ENCODE measurements around the gene PACSIN3.

The PACSIN3 gene

DNA sequence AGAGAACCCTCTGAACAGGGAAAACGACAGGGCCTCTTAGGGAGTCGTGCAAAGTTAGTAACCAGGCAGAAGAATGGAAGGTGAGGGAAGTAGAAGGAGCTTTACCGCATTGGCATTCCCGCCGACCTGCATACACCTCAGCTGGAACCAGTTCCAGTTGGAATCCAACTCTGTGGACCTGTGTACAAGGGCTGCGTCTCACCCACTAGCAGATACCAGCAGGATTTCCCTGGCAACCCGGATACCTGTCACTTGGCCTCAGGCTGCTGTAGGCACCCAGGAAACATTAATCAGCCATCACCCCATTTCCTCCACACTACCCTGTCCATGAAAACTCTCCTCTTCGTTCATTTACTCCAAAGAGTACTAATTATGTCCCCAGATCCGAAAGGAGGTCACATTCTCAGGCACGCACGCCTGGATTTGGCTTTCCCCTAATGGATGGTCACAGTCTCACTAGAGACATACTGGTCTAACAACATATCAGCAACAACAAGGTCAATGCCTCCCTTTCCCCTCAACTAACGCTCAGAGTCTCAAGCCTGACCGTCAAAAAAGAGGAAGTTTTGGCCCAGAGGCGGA is 10.4 kb downstream of the PACSIN3 start:
- no peak for DNase-seq

DNA sequence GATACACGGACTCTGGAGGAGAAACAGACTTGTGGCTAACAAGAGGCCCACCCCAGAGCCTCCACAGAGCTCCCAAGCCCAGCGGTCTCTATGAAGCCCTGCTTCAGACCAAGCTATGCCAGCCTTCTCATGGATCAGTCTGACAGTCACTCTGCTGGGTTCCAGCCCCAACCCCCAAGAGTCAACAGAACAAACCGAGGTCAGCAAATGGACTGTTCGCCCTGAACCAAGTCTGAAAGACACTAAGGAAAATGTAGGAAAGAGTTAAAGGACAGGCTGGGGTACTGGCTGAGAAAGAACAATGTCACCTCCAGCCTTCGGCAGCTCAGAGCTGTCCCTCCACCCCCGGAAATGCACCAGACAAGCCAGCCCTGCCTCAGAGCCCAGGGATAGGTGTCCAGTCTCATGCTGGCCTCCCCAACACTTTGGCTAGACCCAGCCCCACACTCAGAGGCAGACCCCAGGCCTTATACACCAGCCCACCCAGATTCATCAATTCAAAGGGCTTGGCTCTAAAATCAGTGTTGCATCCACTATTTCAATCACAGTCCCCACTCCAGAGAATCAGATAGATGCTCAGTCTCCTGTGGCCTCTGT is 13.4 kb downstream of the PACSIN3 start:
- DNase-seq: no peak

DNA sequence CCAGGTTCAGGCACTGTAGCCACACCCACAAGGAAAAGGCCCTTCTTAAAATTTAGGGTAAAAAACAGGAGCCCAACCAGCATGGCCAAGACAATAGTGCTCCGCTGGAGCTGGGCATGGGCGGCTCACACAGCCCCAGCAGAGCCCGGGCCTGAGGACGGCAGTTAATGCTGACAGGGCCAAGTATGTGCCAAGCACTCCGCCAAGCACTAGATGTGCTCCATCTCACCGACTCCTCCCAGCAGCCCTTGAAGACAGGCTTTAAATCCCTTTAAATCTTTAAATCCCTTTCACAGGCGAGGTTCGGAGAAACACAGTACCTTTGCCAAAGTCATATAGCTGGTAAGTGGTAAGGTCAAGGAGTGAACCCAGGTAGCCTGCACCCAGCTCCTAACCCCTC is 14.4 kb downstream of the PACSIN3 start:
- no peak for DNase-seq

DNA sequence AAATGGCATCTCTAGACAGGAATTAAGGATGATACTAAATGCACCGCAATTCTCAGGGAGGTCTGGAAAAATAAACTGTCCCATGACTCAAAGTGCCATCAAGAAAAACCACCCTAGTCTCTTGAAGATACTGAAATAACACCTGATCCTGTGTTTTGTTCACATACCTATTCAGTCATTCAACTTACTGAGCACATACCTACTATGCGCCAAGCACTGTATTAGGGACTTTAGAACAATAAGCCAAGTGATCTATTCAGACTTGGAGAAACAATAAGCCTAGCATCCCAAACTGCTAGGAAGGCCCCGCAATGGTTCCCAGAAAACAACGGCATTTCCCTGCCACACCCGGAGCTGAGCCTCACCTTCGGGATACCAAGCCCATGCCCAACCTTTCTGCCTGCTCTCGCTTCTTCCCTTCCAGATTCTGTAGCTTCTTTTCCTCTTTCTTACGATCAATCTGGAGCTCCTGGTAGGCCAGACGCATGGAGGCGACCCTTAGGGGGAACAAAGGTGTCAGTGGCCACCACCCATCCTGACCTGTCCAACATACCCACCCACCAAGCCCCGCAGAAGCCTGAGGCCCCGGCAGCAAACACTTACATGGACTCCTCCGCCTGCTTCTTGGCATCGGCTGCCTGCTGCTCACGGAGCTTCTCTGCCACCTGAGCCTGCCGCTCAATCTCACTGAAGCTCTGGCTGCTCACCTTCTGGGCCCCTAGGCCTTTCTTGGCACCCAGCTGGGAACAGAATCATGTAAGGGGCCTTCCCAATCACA is 15.0 kb downstream of the PACSIN3 start:
- no peak for DNase-seq

DNA sequence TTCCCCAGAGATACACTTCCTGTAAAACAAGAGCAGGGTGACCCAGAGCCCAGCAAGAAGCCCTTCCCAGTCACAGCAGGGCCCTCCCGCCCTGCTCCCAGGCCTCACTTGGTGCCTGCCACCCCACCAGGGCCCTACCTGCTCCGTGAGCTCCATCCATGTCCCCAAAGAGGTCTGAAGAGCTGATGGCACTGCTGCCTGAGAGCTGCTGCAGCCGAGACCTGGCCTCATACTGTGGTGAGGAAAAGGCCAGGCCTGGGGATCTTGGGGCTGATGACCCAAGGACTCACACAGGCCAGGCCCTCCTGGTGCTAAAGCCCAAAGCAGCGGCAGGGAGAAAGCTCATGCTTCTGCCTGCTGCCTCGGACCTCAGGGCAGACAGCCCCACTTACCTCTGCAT is 19.9 kb downstream of the PACSIN3 start:
- DNase-seq: no peak

DNA sequence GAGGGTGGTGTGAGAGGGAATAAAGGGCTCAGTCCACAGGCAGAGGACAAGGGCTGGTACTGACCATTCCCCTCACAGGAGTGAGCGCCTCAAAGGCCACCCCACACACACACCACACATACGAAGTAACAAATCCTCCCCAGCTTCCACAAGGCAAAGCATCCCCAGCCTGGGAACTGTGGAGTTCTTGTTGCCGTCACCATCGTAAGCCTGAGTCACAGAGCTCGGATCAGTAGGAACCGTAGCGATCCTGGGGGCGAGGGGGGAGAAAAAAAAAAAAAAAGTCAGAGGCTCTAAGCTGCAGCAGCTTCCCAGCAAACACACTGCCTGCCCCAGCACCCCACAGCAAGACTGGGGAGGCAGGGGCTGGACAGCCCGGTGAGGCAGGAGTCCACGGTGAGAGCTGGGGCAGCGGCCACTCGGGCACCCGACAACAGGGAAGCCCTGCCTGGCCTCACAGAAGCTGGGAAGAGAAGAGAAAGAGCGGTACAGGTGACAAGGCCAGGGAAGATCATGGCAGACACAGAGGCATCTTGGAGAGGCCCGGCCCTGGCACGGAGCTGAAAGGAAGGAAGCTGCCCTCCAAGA is 20.9 kb downstream of the PACSIN3 start:
- DNase-seq: no peak

DNA sequence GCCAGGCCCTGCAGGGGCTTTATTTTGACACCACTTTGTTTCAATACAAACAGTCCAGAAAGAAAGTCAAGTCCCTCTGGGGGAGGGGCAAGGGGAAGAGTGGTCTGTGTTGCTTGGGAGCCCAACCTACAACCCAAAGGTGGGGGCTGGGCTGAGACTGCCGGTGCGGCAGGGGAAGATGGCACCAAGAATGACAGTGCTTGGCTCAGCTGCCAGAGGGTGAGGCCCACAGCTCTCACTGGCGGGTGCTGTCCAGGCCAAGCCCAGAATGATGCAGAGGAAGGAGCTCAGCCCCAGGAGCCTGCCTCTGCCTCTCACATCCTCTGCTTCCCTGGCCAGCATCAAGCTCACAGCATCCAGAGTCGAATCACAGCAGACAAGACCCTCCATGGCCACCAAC is 21.9 kb downstream of the PACSIN3 start:
- DNase-seq: no peak

DNA sequence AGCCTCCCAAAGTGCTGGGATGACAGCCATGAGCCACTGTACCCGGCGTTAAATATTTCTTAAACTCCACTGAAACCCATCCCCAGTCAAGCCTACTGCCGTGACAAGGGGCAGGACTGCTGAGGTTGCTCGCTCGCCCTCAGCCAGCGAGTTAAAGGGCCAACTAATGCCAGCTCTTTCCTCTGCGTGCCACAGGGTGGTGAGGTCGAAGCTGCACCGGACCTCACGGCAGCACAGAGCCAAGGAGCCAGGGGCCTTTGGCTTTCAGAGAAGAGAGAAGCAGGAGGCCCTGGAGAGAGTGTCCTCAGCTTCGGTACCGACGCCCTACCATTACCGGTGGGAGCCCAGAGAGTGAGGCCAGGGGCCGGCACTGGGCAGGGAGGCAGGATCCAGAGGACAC is 22.3 kb downstream of the PACSIN3 start:
- no peak for DNase-seq

DNA sequence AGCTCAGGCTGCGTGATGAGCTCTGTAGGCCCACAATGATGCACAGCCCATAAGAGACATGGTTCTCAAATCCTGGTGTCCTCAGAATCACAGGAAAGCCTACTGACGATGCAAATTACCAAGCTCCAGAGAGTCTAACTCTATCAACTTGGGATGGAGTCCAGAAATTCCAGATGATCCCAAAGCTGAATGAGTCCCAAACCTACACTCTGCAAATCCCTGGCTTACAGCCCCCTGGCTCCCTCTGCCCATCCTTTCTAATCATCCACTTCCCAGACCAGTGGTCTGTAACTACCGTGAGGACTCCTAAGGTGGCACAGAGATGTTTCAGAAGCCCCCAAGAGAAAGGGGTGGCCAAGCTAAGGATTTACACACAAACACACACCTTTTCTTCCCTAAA is 23.0 kb downstream of the PACSIN3 start:
- DNase-seq: no peak

DNA sequence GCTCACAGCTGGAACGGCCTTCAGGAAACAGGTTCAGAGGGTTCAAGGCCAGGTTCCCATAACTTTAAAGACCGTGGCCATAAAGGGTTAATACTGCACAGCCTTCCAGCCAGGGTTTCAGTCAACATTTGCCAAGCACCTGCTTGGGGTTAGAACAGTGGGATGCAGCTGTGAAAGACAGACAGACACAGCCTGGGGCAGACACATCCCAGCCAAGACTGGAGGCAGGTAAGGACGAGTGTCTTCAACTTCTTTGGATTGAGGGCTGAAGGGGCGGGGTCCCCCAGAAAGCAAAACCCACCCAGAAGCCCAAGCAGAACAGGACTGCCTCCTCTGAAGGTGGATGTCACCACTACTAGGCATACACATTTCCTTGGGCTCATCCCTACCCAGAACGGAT is 23.8 kb downstream of the PACSIN3 start:
- DNase-seq: no peak

DNA sequence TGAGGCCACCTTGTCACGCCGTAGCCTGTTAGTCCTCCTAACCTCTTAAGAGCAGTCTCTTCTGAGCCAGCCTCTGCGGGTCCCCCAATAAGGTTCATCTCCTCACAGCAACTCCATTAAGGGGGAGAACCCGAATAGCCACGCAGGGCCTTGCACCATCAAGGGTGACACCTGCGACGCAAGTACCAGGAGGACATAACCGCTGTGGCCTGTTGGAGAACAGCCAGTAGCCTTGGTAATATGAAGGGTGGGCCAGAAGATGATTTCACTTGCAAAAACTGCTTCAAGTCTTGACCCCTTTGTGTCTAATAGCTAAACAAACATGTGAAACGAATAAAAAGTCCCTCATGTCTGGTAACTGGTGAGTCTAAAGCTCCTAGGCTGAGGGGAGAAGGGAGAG is 24.3 kb downstream of the PACSIN3 start:
- no peak for DNase-seq

DNA sequence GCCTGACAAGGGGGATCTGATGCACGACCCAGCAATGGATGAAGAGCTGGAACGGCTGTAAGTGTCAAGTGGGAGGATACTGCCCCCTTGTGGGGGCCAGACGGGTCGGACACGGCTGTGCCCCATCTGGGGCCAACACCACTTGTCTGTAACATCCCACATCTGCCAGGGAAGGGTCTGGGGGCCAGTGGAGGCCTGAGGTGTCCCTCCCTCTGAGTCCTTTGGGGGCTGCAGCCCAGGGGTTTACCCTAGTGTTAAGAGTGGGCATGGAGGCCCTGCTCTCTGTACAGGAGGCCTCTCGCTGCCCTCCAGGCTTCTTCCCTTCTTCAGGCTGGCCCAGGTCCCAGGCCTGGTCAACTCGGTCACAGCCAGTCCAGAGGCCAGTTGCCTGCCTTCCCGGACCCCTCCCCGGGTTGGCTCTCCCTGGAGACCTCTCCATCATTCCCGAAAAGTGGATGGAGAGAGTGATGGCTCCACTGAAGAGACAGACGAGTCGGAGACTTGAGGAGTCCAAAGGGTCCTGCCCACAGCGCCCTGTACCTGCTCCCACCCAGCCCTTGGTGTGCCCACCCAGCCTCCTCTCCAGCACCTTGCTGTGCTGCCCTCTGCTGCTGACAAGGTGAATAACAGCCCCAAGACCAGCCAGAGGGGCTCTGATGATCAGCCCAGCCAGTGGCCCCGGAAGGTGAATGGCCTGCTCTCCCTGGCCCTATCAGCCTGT is 24.9 kb downstream of the PACSIN3 start:
- DNase-seq: no peak

DNA sequence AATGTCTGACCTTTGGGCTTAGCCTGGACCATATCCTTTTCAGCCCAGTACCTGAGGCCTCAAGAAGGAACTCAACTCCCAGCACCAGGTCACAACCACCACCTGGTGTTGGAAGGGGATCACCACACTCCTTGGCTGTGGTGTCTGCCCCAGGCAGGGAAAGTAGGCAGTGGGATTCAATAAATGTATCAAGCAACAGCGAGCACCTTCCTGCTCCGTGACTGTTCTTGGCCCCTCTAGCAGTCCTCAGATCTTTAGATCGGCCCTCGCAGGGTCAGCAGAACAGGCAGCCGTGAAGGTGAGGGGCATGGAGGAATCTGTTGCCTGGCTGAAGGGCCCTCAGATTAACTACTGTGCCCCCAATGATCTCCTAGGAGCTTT is 25.5 kb downstream of the PACSIN3 start:
- no peak for DNase-seq

DNA sequence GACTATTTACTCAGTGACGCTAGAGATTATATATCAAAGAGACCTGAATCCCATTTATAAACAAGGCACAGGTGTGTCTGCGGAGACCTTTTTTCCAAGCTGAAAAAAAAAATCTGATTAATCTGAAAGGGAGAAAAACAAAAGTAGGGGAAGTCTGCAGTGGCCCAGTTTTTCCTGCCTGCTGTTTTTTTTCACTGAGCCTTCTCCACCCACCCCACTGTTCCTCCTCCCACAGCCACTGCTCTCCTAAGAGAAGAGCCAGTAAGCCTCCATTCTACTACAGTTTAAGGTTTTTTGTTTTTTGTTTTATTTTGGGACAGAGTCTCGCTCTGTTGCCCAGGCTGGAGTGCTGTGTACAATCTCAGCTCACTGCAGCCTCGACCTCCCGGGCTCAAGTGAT is 28.0 kb downstream of the PACSIN3 start:
- DNase-seq: no peak

DNA sequence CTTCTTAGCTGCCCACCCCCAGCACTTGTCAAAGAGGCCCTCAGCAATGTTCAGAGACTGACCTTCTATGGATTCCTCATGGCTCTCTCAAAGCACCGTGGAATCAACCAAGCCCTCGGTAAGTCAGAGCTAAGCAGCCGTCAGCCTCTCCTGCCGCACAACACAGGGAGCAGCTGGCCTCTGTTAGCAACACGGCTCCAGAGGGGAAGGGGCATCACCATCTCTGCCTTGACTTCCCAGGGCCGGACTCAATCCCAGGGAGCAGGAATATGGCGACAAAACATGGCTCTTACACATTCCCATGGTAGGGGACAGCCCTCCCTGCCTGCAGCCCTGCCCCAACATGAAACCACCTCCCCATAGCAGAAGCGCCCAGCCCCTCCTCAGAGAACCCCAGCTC is 28.4 kb downstream of the PACSIN3 start:
- DNase-seq: no peak

DNA sequence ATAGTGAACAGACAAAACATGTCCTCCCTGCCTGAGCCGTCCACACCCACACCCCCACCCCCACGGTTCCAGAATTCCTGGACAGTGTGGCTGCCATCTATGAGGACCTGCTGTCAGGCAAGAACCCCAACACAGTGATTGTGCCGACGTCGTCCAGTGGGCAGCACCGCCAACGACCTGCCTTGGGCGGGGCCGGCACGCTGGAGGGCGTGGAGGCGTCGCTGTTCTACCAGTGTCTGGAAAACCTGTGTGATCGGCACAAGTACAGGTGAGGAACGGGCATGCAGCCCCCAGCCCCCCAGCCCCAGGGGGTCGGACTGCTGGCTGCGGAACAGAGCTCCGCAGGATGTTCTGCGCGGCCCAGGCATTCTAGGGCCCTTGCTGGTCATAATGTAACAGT is 29.3 kb downstream of the PACSIN3 start:
- no peak for DNase-seq

DNA sequence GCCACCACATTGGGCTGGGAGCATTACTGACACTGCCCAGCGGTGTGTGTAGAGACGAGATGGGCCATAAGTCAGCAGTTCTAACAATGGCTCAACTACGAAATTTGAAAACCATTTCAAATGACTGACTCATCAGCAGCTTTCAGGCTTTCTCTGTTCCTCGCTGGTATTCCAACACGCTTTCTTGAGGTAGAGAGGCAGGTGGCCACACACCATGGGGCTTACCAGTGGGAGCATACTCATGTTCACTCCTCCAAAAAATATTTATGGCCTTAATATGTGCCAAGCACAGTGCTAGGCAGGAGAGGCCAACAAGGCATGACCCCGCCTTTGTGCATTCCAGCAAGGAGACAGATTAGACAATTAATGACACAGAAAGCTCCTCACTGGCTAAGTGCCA is 29.9 kb downstream of the PACSIN3 start:
- DNase-seq: no peak

DNA sequence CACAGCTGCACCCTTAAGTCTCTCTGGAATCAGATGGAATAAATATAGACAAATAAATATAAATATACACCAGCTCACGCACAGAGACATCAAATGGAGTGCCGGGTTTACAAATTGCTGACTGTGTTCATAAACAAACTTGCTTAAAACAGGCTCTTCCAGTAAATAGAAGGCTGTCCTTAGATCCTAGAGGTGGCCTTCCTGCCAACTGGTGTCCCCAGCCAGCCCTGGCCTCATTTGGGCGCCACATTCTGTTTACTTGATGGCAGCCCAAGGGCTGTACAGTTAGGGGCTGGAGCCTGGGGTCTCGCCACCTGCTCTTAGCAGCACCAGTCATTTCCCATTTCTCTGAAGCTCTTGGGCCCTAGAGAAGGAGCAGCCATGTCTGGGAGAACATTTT is 30.4 kb downstream of the PACSIN3 start:
- no peak for DNase-seq

DNA sequence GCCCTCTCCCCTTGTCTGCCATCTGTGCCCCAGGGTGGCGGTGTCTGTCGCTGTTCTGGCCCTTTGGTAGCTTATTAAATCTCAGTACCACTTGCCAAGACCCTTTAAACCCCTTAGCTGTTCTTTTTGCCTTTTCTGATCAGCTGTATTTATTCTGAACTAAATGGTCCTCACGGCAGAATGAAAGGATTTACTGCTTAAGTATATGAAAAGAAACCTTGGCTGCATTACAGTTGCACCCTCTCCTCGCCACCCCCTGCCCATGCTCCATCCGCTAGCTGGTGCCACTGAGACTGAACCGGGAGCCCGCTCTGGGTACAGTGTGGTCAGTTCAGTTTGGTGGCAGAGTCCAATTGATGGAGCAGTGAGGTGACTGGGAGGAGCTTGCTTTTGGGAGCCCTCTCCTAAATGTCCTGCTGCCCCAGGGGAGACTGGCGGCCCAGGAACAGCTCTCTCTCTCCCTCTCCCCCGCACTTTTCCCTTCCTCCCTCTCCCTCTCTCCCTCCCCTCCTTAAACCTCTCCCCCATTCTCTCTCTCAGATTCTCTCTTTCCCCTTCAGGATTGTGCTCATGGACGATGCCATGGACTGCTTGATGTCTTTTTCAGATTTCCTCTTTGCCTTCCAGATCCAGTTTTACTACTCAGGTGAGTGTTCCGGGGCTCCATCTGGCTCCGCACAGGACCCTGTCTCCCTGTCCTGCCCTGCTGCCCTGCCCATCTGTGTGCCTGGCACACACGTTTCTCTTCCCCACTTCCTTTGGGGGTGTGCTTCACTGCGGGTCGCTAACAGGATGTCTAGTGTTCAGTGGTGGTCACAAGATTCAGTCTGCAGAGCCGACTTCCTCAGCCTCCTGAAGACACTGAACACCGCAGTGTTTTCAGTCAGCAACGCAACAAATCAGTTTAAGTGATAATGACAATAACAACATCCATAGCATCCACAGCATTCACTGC is 31.3 kb downstream of the PACSIN3 start:
- DNase-seq: no peak

DNA sequence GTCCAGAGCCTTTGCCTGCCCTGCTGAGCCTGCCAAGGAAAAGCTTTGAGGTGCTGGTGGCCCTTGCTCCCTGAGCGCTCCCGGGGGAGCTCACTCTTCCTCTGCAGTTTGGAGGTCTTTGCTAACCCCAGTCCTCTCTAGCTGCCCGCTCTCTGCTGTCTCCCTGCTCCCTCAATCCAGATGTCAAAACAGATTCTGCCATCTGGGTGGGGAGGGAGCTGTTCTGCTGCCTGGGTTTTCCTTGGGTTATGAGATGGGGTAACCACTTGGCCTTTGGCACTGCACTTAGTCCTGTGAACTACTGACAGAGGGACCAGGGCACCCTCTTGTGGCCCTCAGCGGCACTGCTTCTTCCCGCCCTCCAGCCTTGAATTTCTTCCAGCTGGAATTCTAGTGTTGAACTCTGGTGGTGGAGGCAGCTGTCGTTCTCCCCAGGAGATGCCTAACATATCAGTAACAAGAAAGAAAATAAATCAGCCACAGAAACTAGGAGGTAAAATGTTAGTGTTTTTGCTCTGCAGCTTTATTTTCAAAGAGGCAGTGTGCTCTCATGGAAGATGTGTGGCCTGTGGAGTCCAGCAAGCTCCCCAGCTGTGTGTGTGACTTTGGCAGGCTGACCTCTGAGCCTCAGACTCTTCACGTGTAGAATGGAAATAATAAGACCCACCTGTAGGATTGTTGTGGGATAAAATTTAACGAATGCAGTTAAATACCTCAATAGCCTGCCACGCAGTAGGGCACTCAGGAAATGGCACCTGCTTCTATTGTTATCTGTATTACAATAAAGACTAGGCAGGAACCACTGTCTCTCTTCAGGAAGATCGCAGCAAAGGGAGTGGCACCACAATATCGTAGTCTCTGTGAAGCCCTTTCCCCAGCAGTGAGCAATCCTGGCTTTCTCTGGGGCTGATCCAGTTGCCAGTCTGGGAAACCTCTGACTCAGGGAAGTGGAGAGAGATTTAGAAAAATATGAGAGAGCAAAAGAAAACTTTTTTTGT is 33.0 kb downstream of the PACSIN3 start:
- no peak for DNase-seq

All from NCI-H510A (cell line).